Activated naive CD4-positive, alpha-beta T cell treated with anti-CD3 and anti-CD28 coated beads, Interleukin-2, amount 10 ng/mL, durations not matched to agents 7 days and 5 days (primary cell): ENCODE measurements around the gene ANK2.

ENCODE experiments used
- CTCF ChIA-PET: fragments of 350-600 bp; sonication (Branson Sonifier 250); formaldehyde crosslinking; loops from one replicate; lab custom pipeline; 2021; ENCODE audit warnings: antibody characterized with exemption; lab: Charles Lee
- DNase-seq: peaks from one replicate; pipeline ENCODE4 v3.0.0-alpha.2; 2020
- H3K27ac Mint-ChIP-seq: one replicate; pipeline ENCODE4 v1.8.0; 2021; ENCODE audit warnings: mild to moderate bottlenecking, moderate library complexity, mixed read lengths
- H3K27me3 Mint-ChIP-seq: one replicate; pipeline ENCODE4 v1.8.0; 2021; ENCODE audit warnings: mild to moderate bottlenecking, mixed read lengths
- H3K36me3 Mint-ChIP-seq: one replicate; pipeline ENCODE4 v1.8.0; 2021; ENCODE audit warnings: mixed read lengths
- H3K4me1 Mint-ChIP-seq: one replicate; pipeline ENCODE4 v1.8.0; 2021; ENCODE audit warnings: mixed read lengths
- H3K4me3 Mint-ChIP-seq: one replicate; pipeline ENCODE4 v1.8.0; 2021; ENCODE audit warnings: mild to moderate bottlenecking, moderate library complexity, mixed read lengths
- H3K9me3 Mint-ChIP-seq: one replicate; pipeline ENCODE4 v1.8.0; 2021; ENCODE audit warnings: mixed read lengths

ANK2 gene

DNA sequence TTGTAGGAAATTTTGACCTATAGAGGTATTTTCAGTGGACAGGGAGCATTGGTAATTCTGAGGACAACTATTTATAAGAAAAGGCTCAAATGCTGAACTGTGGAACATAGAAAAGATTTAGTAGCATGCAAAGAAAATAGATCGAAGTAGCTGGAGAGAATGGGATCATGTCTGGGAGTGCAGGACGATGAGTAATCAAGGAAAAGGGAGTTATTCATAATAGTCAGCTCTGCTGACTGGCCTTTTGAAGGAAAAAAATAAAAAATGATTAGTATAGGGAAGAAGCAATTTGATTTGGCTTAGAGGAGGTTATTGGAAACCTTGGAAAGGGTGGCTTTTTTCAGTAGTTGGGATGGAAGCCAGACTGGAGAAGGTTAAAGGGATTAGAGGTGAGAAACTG, 22.9 kb upstream of the ANK2 start:
- no peak overlapping the region for H3K4me3 Mint-ChIP-seq
- peaks cover 3% of the 10 kb centered on the region for H3K27me3 Mint-ChIP-seq
- CTCF ChIA-PET = no interaction called here
- H3K36me3 Mint-ChIP-seq = no peaks in the 10 kb centered on the region
- no peaks in the 10 kb centered on the region for H3K4me1 Mint-ChIP-seq
- H3K27ac Mint-ChIP-seq = no peak overlapping the region
- DNase-seq = no peak
- no peaks in the 10 kb centered on the region for H3K9me3 Mint-ChIP-seq

GRCh38 chr4:113028074-113028473, 21.4 kb upstream of the ANK2 start:
- CTCF ChIA-PET = no interaction called here
- H3K9me3 Mint-ChIP-seq = no peaks in the 10 kb centered on the region
- no peaks in the 10 kb centered on the region for H3K4me1 Mint-ChIP-seq
- no peak overlapping the region for H3K4me3 Mint-ChIP-seq
- H3K27ac Mint-ChIP-seq = no peak overlapping the region
- DNase-seq = no peak
- no peaks in the 10 kb centered on the region for H3K36me3 Mint-ChIP-seq
- H3K27me3 Mint-ChIP-seq = peaks cover 3% of the 10 kb centered on the region

DNA sequence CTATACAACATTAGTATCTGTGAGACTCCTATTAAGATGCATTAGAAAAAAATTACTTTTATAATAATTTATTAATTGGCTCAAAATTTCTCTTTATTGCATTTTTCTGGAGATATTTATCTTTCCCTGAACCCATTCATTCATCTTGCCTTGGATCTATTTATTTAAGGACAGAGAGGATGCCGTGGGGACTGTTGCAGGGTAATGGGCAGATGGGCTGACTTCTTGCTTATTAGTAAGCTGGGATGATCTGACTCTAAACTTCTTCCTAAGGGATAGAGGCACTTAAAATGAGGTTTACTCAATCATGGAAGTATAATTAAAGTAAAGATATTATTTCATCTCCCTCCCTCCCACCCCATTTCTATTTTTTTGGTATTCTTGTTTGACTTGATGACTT, 18.2 kb upstream of the ANK2 start:
- H3K27me3 Mint-ChIP-seq = no peaks in the 10 kb centered on the region
- H3K4me1 Mint-ChIP-seq = no peaks in the 10 kb centered on the region
- CTCF ChIA-PET = no interaction called here
- H3K27ac Mint-ChIP-seq = no peak overlapping the region
- DNase-seq = no peak
- no peaks in the 10 kb centered on the region for H3K36me3 Mint-ChIP-seq
- H3K9me3 Mint-ChIP-seq = no peaks in the 10 kb centered on the region
- H3K4me3 Mint-ChIP-seq = no peak overlapping the region

GRCh38 chr4:113040793-113041192, 8.7 kb upstream of the ANK2 start:
- no peaks in the 10 kb centered on the region for H3K36me3 Mint-ChIP-seq
- no peak overlapping the region for H3K27ac Mint-ChIP-seq
- H3K27me3 Mint-ChIP-seq = no peaks in the 10 kb centered on the region
- no peak for DNase-seq
- H3K9me3 Mint-ChIP-seq = no peaks in the 10 kb centered on the region
- no peaks in the 10 kb centered on the region for H3K4me1 Mint-ChIP-seq
- CTCF ChIA-PET = no interaction called here
- H3K4me3 Mint-ChIP-seq = no peak overlapping the region

- no peaks in the 10 kb centered on the region for H3K9me3 Mint-ChIP-seq
Measured at GRCh38 chr4:113042502-113042901, 7.0 kb upstream of the ANK2 start.

DNA sequence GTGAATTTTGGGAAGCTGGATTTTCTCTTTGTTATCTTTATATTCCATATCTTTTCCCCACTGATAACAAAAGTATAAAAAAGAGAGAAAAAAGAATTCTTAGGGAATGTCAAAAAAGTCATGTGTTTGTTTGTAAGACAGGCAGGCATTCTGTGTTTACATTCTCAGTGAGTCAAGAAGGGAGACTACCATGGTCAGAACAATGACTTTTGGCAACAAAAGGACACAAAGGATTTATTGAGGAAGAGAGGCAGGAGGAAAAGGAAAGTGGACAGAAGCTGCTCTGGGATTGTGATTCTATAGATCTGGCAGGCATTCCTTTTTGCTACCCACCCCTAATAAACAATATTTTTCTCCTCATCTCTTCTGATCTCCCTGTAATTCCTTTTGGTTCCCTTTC, 5.9 kb upstream of the ANK2 start:
- CTCF ChIA-PET = no interaction called here
- no peaks in the 10 kb centered on the region for H3K9me3 Mint-ChIP-seq
- no peak for DNase-seq
- H3K4me1 Mint-ChIP-seq = no peaks in the 10 kb centered on the region
- H3K36me3 Mint-ChIP-seq = no peaks in the 10 kb centered on the region
- H3K27me3 Mint-ChIP-seq = peaks cover 4% of the 10 kb centered on the region
- no peak overlapping the region for H3K4me3 Mint-ChIP-seq
- H3K27ac Mint-ChIP-seq = no peak overlapping the region

More at GRCh38 chr4:113042502-113042901, 7.0 kb upstream of the ANK2 start:
- CTCF ChIA-PET = no interaction called here
- H3K4me1 Mint-ChIP-seq = no peaks in the 10 kb centered on the region
- no peak overlapping the region for H3K4me3 Mint-ChIP-seq
- DNase-seq = no peak
- H3K27ac Mint-ChIP-seq = peak overlapping the region; percentile 26
- H3K27me3 Mint-ChIP-seq = peaks cover 1% of the 10 kb centered on the region
- H3K36me3 Mint-ChIP-seq = no peaks in the 10 kb centered on the region

GRCh38 chr4:113050371-113050755, 910 bp downstream of the ANK2 start:
- Mint-ChIP-seq H3K4me3 (no peak overlapping the region), H3K4me1 (no peaks in the 10 kb centered on the region), H3K27me3 (peaks cover 4% of the 10 kb centered on the region), H3K36me3 (no peaks in the 10 kb centered on the region), H3K27ac (no peak overlapping the region), H3K9me3 (no peaks in the 10 kb centered on the region)
- no peak for DNase-seq
- CTCF ChIA-PET = no interaction called here

- H3K27ac Mint-ChIP-seq = no peak overlapping the region
- H3K27me3 Mint-ChIP-seq = peaks cover 4% of the 10 kb centered on the region
- CTCF ChIA-PET = no interaction called here
- H3K9me3 Mint-ChIP-seq = no peaks in the 10 kb centered on the region
- H3K36me3 Mint-ChIP-seq = no peaks in the 10 kb centered on the region
- no peaks in the 10 kb centered on the region for H3K4me1 Mint-ChIP-seq
- no peak for DNase-seq
- no peak overlapping the region for H3K4me3 Mint-ChIP-seq
Measured at GRCh38 chr4:113050837-113051236, 1.4 kb downstream of the ANK2 start.

GRCh38 chr4:113051361-113051760, 1.9 kb downstream of the ANK2 start:
- Mint-ChIP-seq H3K36me3 (no peaks in the 10 kb centered on the region), H3K27me3 (peaks cover 4% of the 10 kb centered on the region), H3K27ac (no peak overlapping the region), H3K4me3 (no peak overlapping the region), H3K9me3 (no peaks in the 10 kb centered on the region), H3K4me1 (no peaks in the 10 kb centered on the region)
- no peak for DNase-seq
- CTCF ChIA-PET = no interaction called here

- no peaks in the 10 kb centered on the region for H3K4me1 Mint-ChIP-seq
- peaks cover 3% of the 10 kb centered on the region for H3K27me3 Mint-ChIP-seq
- H3K36me3 Mint-ChIP-seq = no peaks in the 10 kb centered on the region
- DNase-seq = no peak
- H3K27ac Mint-ChIP-seq = no peak overlapping the region
- CTCF ChIA-PET = no interaction called here
- H3K9me3 Mint-ChIP-seq = no peaks in the 10 kb centered on the region
- no peak overlapping the region for H3K4me3 Mint-ChIP-seq
Measured at GRCh38 chr4:113052379-113052951, 3.0 kb downstream of the ANK2 start.

GRCh38 chr4:113053883-113054282, 4.4 kb downstream of the ANK2 start:
- Mint-ChIP-seq H3K9me3 (no peaks in the 10 kb centered on the region), H3K4me1 (no peaks in the 10 kb centered on the region), H3K27ac (no peak overlapping the region), H3K4me3 (no peak overlapping the region), H3K36me3 (no peaks in the 10 kb centered on the region), H3K27me3 (no peaks in the 10 kb centered on the region)
- CTCF ChIA-PET = no interaction called here
- no peak for DNase-seq

GRCh38 chr4:113056318-113056717, 6.9 kb downstream of the ANK2 start:
- Mint-ChIP-seq H3K4me3 (no peak overlapping the region), H3K4me1 (no peaks in the 10 kb centered on the region), H3K27me3 (no peaks in the 10 kb centered on the region), H3K27ac (no peak overlapping the region), H3K9me3 (no peaks in the 10 kb centered on the region), H3K36me3 (no peaks in the 10 kb centered on the region)
- CTCF ChIA-PET = no interaction called here
- no peak for DNase-seq

DNA sequence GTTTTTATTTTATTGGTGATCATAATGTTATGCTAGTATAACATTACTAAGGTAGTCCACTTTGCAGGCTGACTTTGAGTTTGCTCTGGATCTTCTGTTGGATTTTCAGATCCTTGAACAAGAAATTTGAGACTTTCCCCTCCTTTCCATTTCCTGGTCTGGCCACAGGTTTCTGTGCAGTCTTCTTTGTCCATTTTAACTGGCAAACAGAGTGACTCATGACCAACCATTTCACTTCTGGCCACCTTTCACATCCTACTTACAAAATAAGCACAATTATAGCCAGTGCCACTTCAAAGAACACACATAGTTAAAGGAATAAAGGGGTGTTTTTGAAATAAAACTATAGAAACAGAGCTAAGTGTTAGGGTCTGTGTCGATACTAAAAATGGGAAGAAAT, 8.4 kb downstream of the ANK2 start:
- H3K27ac Mint-ChIP-seq = no peak overlapping the region
- H3K36me3 Mint-ChIP-seq = no peaks in the 10 kb centered on the region
- no peaks in the 10 kb centered on the region for H3K9me3 Mint-ChIP-seq
- DNase-seq = no peak
- no peaks in the 10 kb centered on the region for H3K27me3 Mint-ChIP-seq
- no peaks in the 10 kb centered on the region for H3K4me1 Mint-ChIP-seq
- H3K4me3 Mint-ChIP-seq = no peak overlapping the region
- CTCF ChIA-PET = no interaction called here

DNA sequence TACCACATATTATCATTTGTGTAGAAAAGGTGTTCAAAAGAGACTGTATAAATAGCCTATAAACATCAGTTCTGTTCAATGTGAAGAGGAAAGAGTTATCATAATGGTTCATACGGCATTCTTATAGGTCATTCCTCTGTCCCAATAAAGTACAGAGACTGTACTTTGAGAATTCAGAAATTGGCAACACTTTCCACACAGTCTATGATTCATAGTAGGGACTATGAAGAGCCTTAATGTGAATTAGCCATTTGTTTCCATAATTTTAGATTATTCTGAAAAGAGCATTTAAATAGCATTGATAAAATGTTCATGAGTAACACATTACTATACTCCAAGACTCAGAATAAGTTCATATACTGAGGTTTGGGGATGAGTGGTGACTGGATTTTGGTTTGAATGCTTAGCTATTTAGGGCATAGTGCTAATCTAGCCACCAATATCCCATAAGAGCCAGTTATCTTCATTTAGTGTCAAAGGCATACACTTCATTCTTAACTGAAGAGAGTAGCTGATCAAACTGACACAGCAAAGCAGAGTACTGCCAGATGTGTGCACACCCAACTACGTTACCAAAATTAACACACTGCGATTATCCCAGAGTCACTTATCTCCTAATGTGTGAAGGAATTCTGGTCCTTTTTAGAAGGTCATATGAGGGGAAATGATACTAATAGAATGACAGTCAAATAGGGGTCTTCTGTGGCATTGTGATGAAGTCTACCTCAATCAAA, 10.2 kb downstream of the ANK2 start:
- CTCF ChIA-PET = no interaction called here
- Mint-ChIP-seq H3K36me3 (no peaks in the 10 kb centered on the region), H3K27ac (no peak overlapping the region), H3K27me3 (no peaks in the 10 kb centered on the region), H3K4me3 (no peak overlapping the region), H3K4me1 (no peaks in the 10 kb centered on the region), H3K9me3 (no peaks in the 10 kb centered on the region)
- no peak for DNase-seq

DNA sequence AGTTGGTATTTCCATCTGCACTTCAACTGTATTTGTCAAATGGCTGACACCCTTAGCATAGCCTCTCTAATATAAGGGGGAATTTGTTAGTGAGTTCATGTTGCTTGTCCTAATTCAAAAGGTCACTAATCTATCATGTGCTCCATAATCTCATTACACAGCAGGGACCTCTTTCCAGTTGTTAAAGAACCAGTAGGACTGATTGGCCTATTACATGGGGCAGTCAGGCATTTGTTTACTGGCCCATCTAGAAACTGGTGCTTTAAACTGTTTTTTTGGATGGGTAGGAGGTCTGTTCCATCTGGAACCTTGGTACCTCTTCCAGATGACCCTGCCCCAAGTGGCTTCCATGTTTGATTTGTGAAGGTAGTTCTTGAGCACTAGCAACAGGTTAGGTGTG, 11.4 kb downstream of the ANK2 start:
- Mint-ChIP-seq H3K27ac (no peak overlapping the region), H3K27me3 (no peaks in the 10 kb centered on the region), H3K36me3 (no peaks in the 10 kb centered on the region), H3K4me1 (no peaks in the 10 kb centered on the region), H3K9me3 (no peaks in the 10 kb centered on the region), H3K4me3 (no peak overlapping the region)
- CTCF ChIA-PET = no interaction called here
- no peak for DNase-seq
